T-cell (primary cell): ENCODE measurements around the gene KRTAP4-16. TPM values are rescaled to one million over a fixed set of nuclear protein-coding genes. Genes with fewer than 3 reads are reported as not detected.
A peak's percentile ranks its signal among the peaks of the same experiment; 100 is the strongest.
"Not testable (repeated sequence)": the region's sequence is repeated elsewhere in the genome, so short reads cannot be mapped to it uniquely, and the experiment has no call there.

Source experiments
- ATAC-seq, 4 experiments: fragments of 200-7000 bp in 3 of 4; fragments of 150-1000 bp in 1 of 4; cut with Tn5 transposase; replicated peaks in 1 of 4; 1 replicate in 3 of 4; 2 replicates in 1 of 4; pipeline ENCODE4 v1.10.0; 2021; ENCODE audit warnings: moderate library complexity in 3 of 4, mild to moderate bottlenecking in 2 of 4, moderate number of reproducible peaks in 1 of 4
- CTCF ChIA-PET, 2 donors: fragments of 300-600 bp; sonication (Branson Sonifier 250); formaldehyde crosslinking; loops; one replicate each; lab custom pipeline; 2022; ENCODE audit warnings: antibody characterized with exemption in 2 of 2; lab: Charles Lee
- POLR2A ChIA-PET, 2 donors: fragments of 300-600 bp; sonication (Branson Sonifier 250); formaldehyde crosslinking; loops; one replicate each; lab custom pipeline; 2022; ENCODE audit warnings: antibody characterized with exemption in 2 of 2; lab: Charles Lee
- DNase-seq, 35 experiments: peaks; one replicate each; pipeline versions ENCODE4 v3.0.0 to v3.0.0-alpha.2; 2013 to 2023
- H3K27ac ChIP-seq: one replicate; pipeline ENCODE4 v1.5.1; 2013; ENCODE audit warnings: low read length
- H3K27me3 ChIP-seq, 2 experiments: replicated peaks in 1 of 2; 1 replicate in 1 of 2; 2 replicates in 1 of 2; pipeline versions ENCODE4 v1.6.1 to v1.7.0; 2013; ENCODE audit warnings: low read length in 1 of 2, mixed read lengths in 1 of 2; ENCODE audit not compliant: control insufficient read depth in 2 of 2, insufficient read depth in 2 of 2; ENCODE audit errors: extremely low read depth in 1 of 2
- H3K36me3 ChIP-seq, 2 donors: 1 replicate in 1 of 2; 2 replicates in 1 of 2; pipeline versions ENCODE4 v1.6.1 to v1.7.0; 2013; ENCODE audit warnings: low read length in 1 of 2; ENCODE audit not compliant: control insufficient read depth in 2 of 2, insufficient read depth in 1 of 2; ENCODE audit errors: extremely low read depth in 1 of 2
- H3K4me1 ChIP-seq, 2 experiments: 1 replicate in 1 of 2; 2 replicates in 1 of 2; pipeline versions ENCODE4 v1.6.1 to v1.7.0; 2013; ENCODE audit warnings: low read length in 2 of 2, mixed read lengths in 1 of 2; ENCODE audit not compliant: insufficient read depth in 2 of 2, control insufficient read depth in 1 of 2; ENCODE audit errors: extremely low read depth in 1 of 2
- H3K4me3 ChIP-seq, 2 donors: 1 replicate in 1 of 2; 2 replicates in 1 of 2; pipeline versions ENCODE4 v1.5.1 to v1.7.0; 2013; ENCODE audit warnings: mild to moderate bottlenecking in 2 of 2, low read length in 1 of 2, moderate library complexity in 1 of 2; ENCODE audit not compliant: control insufficient read depth in 1 of 2; ENCODE audit errors: extremely low read depth in 1 of 2
- H3K9me3 ChIP-seq: 2 replicates; pipeline ENCODE4 v1.7.0; 2013
- H3K27ac Mint-ChIP-seq, 2 donors: one replicate each; pipeline ENCODE4 v1.8.0; 2020 to 2021; ENCODE audit warnings: mild to moderate bottlenecking in 2 of 2, mixed read lengths in 2 of 2
- H3K27me3 Mint-ChIP-seq, 2 donors: one replicate each; pipeline ENCODE4 v1.8.0; 2021 to 2022; ENCODE audit warnings: mixed read lengths in 2 of 2
- H3K36me3 Mint-ChIP-seq: one replicate; pipeline ENCODE4 v1.8.0; 2021; ENCODE audit warnings: mixed read lengths
- H3K4me1 Mint-ChIP-seq, 3 donors: one replicate each; pipeline ENCODE4 v1.8.0; 2020 to 2022; ENCODE audit warnings: mixed read lengths in 3 of 3, mild to moderate bottlenecking in 1 of 3
- H3K4me3 Mint-ChIP-seq, 3 donors: one replicate each; pipeline ENCODE4 v1.8.0; 2020 to 2022; ENCODE audit warnings: mild to moderate bottlenecking in 3 of 3, mixed read lengths in 3 of 3, moderate library complexity in 3 of 3
- H3K9me3 Mint-ChIP-seq, 3 donors: one replicate each; pipeline ENCODE4 v1.8.0; 2020 to 2022; ENCODE audit warnings: mixed read lengths in 3 of 3
- WGBS: methylation state at CpG from one replicate; pipeline ENCODE4 v1.1.5; 2013; ENCODE audit warnings: missing lambda C conversion rate; ENCODE audit not compliant: insufficient coverage; 5-methylcytosine and 5-hydroxymethylcytosine counted together
- total RNA-seq, 35 experiments: library from RNA in 6 of 35; stranded (reverse) in 6 of 35; fragments of 120-200 nt in 1 of 35; gene quantifications; one replicate each; pipeline versions ENCODE4 v1.2.1 to v1.2.4 and lab custom pipeline; 2013 to 2026

KRTAP4-16 gene
- total RNA-seq, 5 donors from 2014 or later (not counting 1 experiment from before 2014, with no cell fraction given) = not detected

GRCh38 chr17:41131979-41132378 lies 30.0 kb upstream of the KRTAP4-16 start:
- H3K4me1 Mint-ChIP-seq = peaks cover 3 to 50% (median 34%) of the 10 kb centered on the region in 3 donors
- H3K27ac Mint-ChIP-seq = no peak overlapping the region
- POLR2A ChIA-PET = interaction anchor here in 1 of 2 donors (0.6 kb wide), 1 partner anchor 9 kb away, joined by 3 read pairs; no protein-coding TSS in a partner anchor
- no peaks in the 10 kb centered on the region for H3K27me3 Mint-ChIP-seq
- H3K4me3 ChIP-seq = no peak overlapping the region
- H3K9me3 ChIP-seq = no peaks in the 10 kb centered on the region
- no peak for DNase-seq
- no peaks in the 10 kb centered on the region for H3K27me3 ChIP-seq
- no peaks in the 10 kb centered on the region for H3K36me3 Mint-ChIP-seq
- H3K36me3 ChIP-seq = no peaks in the 10 kb centered on the region
- H3K4me1 ChIP-seq = peaks cover 5 to 14% of the 10 kb centered on the region in 2 experiments
- no peak overlapping the region for H3K27ac ChIP-seq
- no peak overlapping the region for H3K4me3 Mint-ChIP-seq
- ATAC-seq = no peak
- CTCF ChIA-PET = no interaction called here
- H3K9me3 Mint-ChIP-seq = peaks cover 0 to 2% (median 1%) of the 10 kb centered on the region in 3 donors
- WGBS = no CpG with 5 or more reads among the region's 3 CpGs

GRCh38 chr17:41127371-41127770 lies 25.4 kb upstream of the KRTAP4-16 start:
- no peak for DNase-seq
- no peak for ATAC-seq
- CTCF ChIA-PET = no interaction called here
- Mint-ChIP-seq H3K4me1 (peaks cover 32 to 72% (median 64%) of the 10 kb centered on the region in 3 donors), H3K27ac (no peak overlapping the region), H3K27me3 (no peaks in the 10 kb centered on the region), H3K36me3 (no peaks in the 10 kb centered on the region), H3K9me3 (peaks cover 0 to under 1% (median 0%) of the 10 kb centered on the region in 3 donors), H3K4me3 (no peak overlapping the region)
- H3K27ac ChIP-seq = no peak overlapping the region
- no CpG with 5 or more reads among the region's 1 CpG for WGBS
- H3K36me3 ChIP-seq = no peaks in the 10 kb centered on the region
- POLR2A ChIA-PET = no interaction called here
- no peaks in the 10 kb centered on the region for H3K27me3 ChIP-seq
- peaks cover 13 to 21% of the 10 kb centered on the region in 2 experiments for H3K4me1 ChIP-seq
- no peaks in the 10 kb centered on the region for H3K9me3 ChIP-seq
- no peak overlapping the region for H3K4me3 ChIP-seq

GRCh38 chr17:41126412-41126811 lies 24.4 kb upstream of the KRTAP4-16 start:
- no peak for ATAC-seq
- POLR2A ChIA-PET = no interaction called here
- no peaks in the 10 kb centered on the region for H3K27me3 Mint-ChIP-seq

GRCh38 chr17:41125064-41125463 lies 23.1 kb upstream of the KRTAP4-16 start:
- no peak overlapping the region for H3K27ac Mint-ChIP-seq
- no peaks in the 10 kb centered on the region for H3K36me3 ChIP-seq
- ATAC-seq = no peak
- peaks cover 0 to 3% (median 0%) of the 10 kb centered on the region in 3 donors for H3K9me3 Mint-ChIP-seq
- CTCF ChIA-PET = interaction anchor here in 1 of 2 donors (1.1 kb wide), 1 partner anchor 8 kb away, joined by 3 read pairs; no protein-coding TSS in a partner anchor
- POLR2A ChIA-PET = no interaction called here
- no peaks in the 10 kb centered on the region for H3K27me3 Mint-ChIP-seq
- no peaks in the 10 kb centered on the region for H3K9me3 ChIP-seq
- H3K4me1 Mint-ChIP-seq = peaks cover 40 to 65% (median 64%) of the 10 kb centered on the region in 3 donors
- no CpG with 5 or more reads among the region's 2 CpGs for WGBS
- H3K36me3 Mint-ChIP-seq = no peaks in the 10 kb centered on the region
- DNase-seq = no peak
- H3K4me3 Mint-ChIP-seq = peak overlapping the region in 1 of 3 donors; percentile 76
- no peak overlapping the region for H3K4me3 ChIP-seq
- H3K27me3 ChIP-seq = no peaks in the 10 kb centered on the region
- H3K27ac ChIP-seq = no peak overlapping the region
- H3K4me1 ChIP-seq = peaks cover 17 to 24% of the 10 kb centered on the region in 2 experiments

More at GRCh38 chr17:41126412-41126811, 24.4 kb upstream of the KRTAP4-16 start:
- Mint-ChIP-seq H3K4me3 (peak overlapping the region in 1 of 3 donors; percentile 51), H3K4me1 (peaks cover 32 to 65% (median 61%) of the 10 kb centered on the region in 3 donors), H3K36me3 (no peaks in the 10 kb centered on the region), H3K27ac (peak overlapping the region in 1 of 2 donors; percentile 23), H3K9me3 (peaks cover 0 to 3% (median 0%) of the 10 kb centered on the region in 3 donors)
- WGBS = no CpG with 5 or more reads among the region's 3 CpGs
- Histone ChIP-seq H3K27ac (no peak overlapping the region), H3K27me3 (no peaks in the 10 kb centered on the region), H3K36me3 (no peaks in the 10 kb centered on the region), H3K9me3 (no peaks in the 10 kb centered on the region), H3K4me1 (peaks cover 13 to 21% of the 10 kb centered on the region in 2 experiments), H3K4me3 (no peak overlapping the region)
- CTCF ChIA-PET = no interaction called here
- no peak for DNase-seq

- Mint-ChIP-seq H3K27ac (peak within 1 kb of the TSS in 1 of 2 donors; percentile 78), H3K4me3 (peak within 1 kb of the TSS in 2 of 3 donors; percentile 21 to 76), H3K4me1 (peaks cover 45 to 66% (median 63%) of the 10 kb centered on the region in 3 donors)
- H3K27ac ChIP-seq, H3K4me3 ChIP-seq, H3K27me3 Mint-ChIP-seq, ATAC-seq, H3K36me3 ChIP-seq, H3K27me3 ChIP-seq, DNase-seq, H3K9me3 ChIP-seq, POLR2A ChIA-PET, H3K9me3 Mint-ChIP-seq, H3K36me3 Mint-ChIP-seq: not testable (repeated sequence)
- WGBS = 96% methylated on average over 2 of the region's 3 CpGs
- CTCF ChIA-PET = interaction anchor here in 1 of 2 donors (1.1 kb wide), 1 partner anchor 10 kb away, joined by 3 read pairs; no protein-coding TSS in a partner anchor
- H3K4me1 ChIP-seq = peaks cover 20 to 24% of the 10 kb centered on the region in 2 experiments
Observed at GRCh38 chr17:41123991-41124371, 22.0 kb upstream of the KRTAP4-16 start, which contains the start of gene KRTAP4-12. Gene KRTAP4-12, minus strand, starts transcription at chr17:41124182. Its CDS starts 60 bp downstream, at chr17:41124122.

- H3K27me3 ChIP-seq, H3K9me3 ChIP-seq, H3K9me3 Mint-ChIP-seq, H3K36me3 ChIP-seq, H3K36me3 Mint-ChIP-seq, H3K27me3 Mint-ChIP-seq, POLR2A ChIA-PET, H3K27ac ChIP-seq, H3K4me3 ChIP-seq, CTCF ChIA-PET: not testable (repeated sequence)
- ATAC-seq (peak in 1 of 4 experiments; percentile 58), DNase-seq (peak in 2 of 35 experiments; percentile 11 to 24)
- 62% methylated on average over 12 of the region's 12 CpGs for WGBS
- Mint-ChIP-seq H3K27ac (peak overlapping the region in 1 of 2 donors; percentile 78), H3K4me3 (peak overlapping the region in 2 of 3 donors; percentile 21 to 76), H3K4me1 (peaks cover 47 to 62% (median 60%) of the 10 kb centered on the region in 3 donors)
- H3K4me1 ChIP-seq = peaks cover 20 to 24% of the 10 kb centered on the region in 2 experiments
Observed at GRCh38 chr17:41123292-41123990, 21.4 kb upstream of the KRTAP4-16 start.
